CD4-positive, alpha-beta T cell treated with Interferon gamma for 1 hour (primary cell): ENCODE data around the gene PRRC2A.

Experiments used
- DNase-seq: peaks from one replicate; pipeline ENCODE4 v3.0.0-alpha.2; 2020

PRRC2A gene

GRCh38 chr6:31620586-31621319 lies at the start of gene PRRC2A:
PRRC2A (plus strand) TSS chr6:31620715; CDS start chr6:31622790, 2,075 bp downstream.
- no peak for DNase-seq

DNA sequence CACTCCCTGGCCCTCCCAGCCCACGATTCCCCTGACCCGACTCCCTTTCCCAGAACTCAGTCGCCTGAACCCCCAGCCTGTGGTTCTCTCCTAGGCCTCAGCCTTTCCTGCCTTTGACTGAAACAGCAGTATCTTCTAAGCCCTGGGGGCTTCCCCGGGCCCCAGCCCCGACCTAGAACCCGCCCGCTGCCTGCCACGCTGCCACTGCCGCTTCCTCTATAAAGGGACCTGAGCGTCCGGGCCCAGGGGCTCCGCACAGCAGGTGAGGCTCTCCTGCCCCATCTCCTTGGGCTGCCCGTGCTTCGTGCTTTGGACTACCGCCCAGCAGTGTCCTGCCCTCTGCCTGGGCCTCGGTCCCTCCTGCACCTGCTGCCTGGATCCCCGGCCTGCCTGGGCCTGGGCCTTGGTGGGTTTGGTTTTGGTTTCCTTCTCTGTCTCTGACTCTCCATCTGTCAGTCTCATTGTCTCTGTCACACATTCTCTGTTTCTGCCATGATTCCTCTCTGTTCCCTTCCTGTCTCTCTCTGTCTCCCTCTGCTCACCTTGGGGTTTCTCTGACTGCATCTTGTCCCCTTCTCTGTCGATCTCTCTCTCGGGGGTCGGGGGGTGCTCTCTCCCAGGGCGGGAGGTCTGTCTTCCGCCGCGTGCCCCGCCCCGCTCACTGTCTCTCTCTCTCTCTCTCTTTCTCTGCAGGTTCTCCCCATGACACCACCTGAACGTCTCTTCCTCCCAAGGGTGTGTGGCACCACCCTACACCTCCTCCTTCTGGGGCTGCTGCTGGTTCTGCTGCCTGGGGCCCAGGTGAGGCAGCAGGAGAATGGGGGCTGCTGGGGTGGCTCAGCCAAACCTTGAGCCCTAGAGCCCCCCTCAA lies 48.2 kb upstream of the PRRC2A start, which contains the start of gene LTA:
Gene LTA, plus strand, starts transcription at position 249 of the 871 bp plus-strand sequence. Its CDS starts 454 bp downstream, at position 703.
- DNase-seq: peak; percentile 78

DNA sequence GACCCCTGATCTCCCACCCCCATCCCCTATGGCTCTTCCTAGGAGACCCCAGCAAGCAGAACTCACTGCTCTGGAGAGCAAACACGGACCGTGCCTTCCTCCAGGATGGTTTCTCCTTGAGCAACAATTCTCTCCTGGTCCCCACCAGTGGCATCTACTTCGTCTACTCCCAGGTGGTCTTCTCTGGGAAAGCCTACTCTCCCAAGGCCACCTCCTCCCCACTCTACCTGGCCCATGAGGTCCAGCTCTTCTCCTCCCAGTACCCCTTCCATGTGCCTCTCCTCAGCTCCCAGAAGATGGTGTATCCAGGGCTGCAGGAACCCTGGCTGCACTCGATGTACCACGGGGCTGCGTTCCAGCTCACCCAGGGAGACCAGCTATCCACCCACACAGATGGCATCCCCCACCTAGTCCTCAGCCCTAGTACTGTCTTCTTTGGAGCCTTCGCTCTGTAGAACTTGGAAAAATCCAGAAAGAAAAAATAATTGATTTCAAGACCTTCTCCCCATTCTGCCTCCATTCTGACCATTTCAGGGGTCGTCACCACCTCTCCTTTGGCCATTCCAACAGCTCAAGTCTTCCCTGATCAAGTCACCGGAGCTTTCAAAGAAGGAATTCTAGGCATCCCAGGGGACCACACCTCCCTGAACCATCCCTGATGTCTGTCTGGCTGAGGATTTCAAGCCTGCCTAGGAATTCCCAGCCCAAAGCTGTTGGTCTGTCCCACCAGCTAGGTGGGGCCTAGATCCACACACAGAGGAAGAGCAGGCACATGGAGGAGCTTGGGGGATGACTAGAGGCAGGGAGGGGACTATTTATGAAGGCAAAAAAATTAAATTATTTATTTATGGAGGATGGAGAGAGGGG lies 47.0 kb upstream of the PRRC2A start:
- DNase-seq: no peak

- no peak for DNase-seq
Observed at GRCh38 chr6:31574106-31575061, 46.1 kb upstream of the PRRC2A start.

GRCh38 chr6:31575335-31575901 lies 45.1 kb upstream of the PRRC2A start, which contains the start of gene TNF:
TNF (plus strand) TSS chr6:31575565; CDS start chr6:31575742, 177 bp downstream.
- DNase-seq: peak; percentile 88

DNA sequence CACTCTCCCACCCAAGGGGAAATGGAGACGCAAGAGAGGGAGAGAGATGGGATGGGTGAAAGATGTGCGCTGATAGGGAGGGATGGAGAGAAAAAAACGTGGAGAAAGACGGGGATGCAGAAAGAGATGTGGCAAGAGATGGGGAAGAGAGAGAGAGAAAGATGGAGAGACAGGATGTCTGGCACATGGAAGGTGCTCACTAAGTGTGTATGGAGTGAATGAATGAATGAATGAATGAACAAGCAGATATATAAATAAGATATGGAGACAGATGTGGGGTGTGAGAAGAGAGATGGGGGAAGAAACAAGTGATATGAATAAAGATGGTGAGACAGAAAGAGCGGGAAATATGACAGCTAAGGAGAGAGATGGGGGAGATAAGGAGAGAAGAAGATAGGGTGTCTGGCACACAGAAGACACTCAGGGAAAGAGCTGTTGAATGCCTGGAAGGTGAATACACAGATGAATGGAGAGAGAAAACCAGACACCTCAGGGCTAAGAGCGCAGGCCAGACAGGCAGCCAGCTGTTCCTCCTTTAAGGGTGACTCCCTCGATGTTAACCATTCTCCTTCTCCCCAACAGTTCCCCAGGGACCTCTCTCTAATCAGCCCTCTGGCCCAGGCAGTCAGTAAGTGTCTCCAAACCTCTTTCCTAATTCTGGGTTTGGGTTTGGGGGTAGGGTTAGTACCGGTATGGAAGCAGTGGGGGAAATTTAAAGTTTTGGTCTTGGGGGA lies 44.4 kb upstream of the PRRC2A start:
- no peak for DNase-seq

GRCh38 chr6:31576897-31577578 lies 43.5 kb upstream of the PRRC2A start:
- peak; percentile 53 for DNase-seq

- DNase-seq: no peak
Observed at GRCh38 chr6:31577579-31577966, 42.9 kb upstream of the PRRC2A start.

DNA sequence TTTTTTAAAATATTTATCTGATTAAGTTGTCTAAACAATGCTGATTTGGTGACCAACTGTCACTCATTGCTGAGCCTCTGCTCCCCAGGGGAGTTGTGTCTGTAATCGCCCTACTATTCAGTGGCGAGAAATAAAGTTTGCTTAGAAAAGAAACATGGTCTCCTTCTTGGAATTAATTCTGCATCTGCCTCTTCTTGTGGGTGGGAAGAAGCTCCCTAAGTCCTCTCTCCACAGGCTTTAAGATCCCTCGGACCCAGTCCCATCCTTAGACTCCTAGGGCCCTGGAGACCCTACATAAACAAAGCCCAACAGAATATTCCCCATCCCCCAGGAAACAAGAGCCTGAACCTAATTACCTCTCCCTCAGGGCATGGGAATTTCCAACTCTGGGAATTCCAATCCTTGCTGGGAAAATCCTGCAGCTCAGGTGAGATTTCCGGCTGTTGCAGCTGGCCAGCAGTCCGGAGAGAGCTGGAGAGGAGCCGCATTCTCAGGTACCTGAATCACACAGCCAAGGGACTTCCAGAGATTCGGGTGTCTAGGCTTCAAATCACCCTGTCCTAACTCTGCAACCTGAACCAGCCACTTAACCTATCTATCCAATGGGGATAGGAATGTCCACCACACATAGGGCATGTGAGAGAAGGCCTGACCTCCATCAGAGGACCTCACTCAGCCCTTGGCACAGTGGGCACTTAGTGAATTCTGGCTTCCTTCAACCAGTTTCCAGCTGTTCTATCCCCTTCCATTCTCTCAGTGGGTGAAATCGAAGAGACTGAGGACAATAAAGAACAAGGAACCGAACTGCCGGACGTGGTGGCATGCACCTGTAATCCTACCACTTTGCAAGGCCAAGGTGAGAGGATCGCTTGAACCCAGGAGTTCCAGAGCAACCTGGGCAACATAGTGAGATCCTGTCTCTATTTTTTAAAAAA lies 42.1 kb upstream of the PRRC2A start:
- DNase-seq: no peak

GRCh38 chr6:31579119-31579505 lies 41.4 kb upstream of the PRRC2A start:
- DNase-seq: no peak

DNA sequence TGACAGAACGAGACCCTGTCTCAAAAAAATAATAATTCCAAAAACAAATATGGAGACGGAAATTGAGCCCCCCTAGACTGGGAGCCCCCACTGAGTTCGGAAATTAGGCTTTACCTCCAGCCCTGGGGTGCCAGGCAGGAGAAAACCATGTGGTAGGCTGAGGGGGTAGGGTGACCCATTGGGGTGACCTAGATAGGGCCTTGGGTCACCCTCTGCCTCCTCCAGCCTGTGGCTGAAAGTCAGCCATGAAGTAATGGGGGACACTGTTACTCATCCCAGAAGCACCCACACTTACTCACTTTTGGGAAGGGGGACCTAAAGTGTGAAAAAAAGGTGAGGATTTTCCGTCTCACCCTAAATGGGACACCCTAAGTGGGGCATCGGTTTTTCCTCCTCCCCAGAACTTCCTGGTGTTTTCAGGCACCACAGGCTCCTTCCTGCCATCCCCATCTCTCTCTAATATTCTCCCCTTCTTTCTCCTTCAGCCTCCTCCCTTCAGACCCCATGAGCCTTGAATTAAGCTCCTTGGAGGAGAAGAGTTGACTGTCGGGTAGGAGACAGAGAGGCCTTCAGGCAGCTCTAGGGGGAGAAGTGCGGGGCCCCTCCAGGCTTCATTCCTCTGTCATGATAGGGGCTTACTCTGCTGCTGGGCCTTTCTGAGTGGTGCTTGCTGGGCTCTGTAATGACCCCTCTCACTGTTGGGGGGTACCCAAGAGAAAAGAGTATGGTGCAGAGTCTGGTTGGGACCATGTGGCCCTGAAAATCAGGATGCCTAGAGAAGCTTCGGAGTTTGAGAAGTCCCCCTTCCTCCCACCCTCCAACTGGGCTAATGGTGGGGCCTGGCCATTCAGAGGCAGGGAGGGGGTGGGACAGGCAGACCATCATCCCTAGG lies 40.7 kb upstream of the PRRC2A start:
- no peak for DNase-seq

GRCh38 chr6:31580438-31580740 lies 40.1 kb upstream of the PRRC2A start:
- DNase-seq: no peak

DNA sequence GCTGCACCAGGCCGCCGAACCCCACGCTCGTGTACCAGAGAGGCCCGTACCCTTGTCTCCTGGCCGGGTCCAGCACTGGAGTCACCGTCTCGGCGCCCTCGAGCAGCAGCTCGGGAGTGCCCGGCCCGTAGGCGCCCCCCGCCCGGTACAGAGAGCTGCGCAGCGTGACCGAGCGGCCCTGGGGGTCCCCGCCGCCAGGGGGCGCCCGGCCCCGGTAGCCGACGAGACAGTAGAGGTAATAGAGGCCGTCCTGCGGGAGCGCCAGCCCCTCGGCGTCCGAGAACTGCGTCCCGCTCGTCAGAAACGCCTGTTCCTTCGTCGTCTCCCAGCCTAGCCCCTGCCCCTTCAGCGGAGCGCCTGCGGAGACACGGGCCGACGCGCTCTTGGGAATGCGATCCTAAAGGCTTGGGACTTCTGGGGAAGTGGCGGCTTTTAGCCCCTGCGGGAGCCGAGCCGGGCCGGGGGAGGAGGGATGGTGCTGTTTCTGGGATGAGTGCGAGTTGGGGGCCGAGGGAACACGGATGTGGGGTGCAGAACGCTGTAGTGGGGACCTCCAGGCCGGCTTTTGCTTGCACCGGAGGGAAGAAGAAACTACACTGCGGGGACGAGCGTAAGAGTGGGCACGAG lies 39.6 kb upstream of the PRRC2A start:
- peak; percentile 85 for DNase-seq

GRCh38 chr6:31581434-31582229 lies 38.9 kb upstream of the PRRC2A start:
- DNase-seq: no peak

DNA sequence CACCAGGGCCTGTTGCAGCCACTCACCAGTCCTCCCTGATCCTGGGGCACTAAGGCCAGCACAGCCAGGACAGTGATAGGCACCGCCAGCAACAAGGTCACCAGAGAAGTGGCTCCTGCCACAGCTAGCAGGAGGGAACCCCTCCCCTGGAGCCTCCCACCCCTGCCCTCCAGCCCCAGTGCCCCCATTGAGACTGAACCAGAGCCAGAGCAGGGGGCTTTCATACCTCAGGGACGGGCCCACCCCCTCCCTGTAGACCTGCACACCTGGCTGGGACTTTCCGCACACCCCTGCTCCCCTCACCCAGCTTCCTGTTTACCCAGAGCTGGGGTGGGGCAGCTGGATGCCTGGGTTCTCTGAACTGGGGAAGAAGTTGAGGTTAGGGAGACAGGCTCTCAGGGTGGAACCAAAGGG lies 38.3 kb upstream of the PRRC2A start, which contains the start of gene LTB:
Gene LTB, minus strand, starts transcription at position 195 of the 414 bp plus-strand sequence. Its CDS starts 7 bp downstream, at position 188.
- peak; percentile 83 for DNase-seq

DNA sequence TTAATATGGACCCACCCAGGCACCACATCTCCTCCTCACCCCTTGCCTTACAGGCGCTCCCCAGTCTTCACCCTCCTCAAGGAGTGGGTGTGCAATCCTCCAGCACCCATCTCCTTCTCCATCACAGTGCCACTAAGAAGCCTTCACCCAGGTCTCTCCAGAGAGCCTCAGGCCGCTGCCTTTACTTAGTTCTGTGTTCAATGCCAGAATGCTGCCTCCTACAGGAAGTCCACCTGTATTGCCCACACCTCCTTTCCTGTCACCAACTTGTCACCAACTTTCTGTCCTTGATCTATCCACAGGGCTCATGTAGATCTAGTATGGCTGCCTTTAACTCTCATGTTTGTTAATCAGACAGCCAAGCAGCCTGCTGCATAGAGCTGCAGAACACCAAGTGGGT lies 35.0 kb upstream of the PRRC2A start:
- peak; percentile 52 for DNase-seq
